ENCODE measurements around the gene ASCL2. TPM values are rescaled to one million over a fixed set of nuclear protein-coding genes. Genes with fewer than 3 reads are reported as not detected.

Gene ASCL2
- total RNA-seq, 4 donors from 2014 or later = 21.9 to 43.6 (median 29.3) TPM

DNA sequence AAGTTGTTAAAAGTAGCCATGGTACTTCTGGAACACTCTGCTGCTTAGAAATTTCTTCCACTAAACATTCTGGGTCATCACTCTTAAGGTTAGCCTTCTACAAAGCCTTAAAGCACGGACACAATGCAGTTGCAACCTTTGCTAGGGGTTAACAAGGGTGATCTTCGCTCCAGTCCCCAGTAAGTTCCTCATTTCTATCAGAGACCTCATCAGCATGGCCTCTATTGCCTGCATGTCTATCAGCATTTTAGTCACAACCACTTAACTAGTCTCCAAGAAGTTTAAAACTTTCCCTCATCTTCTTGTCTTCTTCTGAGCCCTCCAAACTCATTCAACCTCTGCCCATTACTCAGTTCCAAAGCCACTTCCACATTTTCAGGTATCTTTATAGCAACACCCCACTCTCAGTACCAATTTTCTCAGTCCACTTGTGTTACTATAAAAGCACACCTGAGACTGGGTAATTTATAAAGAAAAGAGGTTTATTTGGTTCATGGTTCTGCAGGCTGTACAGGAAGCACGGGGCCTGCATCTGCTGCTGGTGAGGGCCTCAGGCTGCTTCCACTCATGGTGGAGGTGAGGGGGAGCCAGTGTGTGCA is 50.1 kb downstream of the ASCL2 start:
- intact Hi-C loops (cut with DNase I; ENCODE audit: low total_unique reads) = no loop called here
- 74 to 80% methylated on average over 3 of the region's 3 CpGs for WGBS, 2 donors
- H3K4me3 ChIP-seq (ENCODE audit: low read depth, poor library complexity, severe bottlenecking) = no peak overlapping the region

DNA sequence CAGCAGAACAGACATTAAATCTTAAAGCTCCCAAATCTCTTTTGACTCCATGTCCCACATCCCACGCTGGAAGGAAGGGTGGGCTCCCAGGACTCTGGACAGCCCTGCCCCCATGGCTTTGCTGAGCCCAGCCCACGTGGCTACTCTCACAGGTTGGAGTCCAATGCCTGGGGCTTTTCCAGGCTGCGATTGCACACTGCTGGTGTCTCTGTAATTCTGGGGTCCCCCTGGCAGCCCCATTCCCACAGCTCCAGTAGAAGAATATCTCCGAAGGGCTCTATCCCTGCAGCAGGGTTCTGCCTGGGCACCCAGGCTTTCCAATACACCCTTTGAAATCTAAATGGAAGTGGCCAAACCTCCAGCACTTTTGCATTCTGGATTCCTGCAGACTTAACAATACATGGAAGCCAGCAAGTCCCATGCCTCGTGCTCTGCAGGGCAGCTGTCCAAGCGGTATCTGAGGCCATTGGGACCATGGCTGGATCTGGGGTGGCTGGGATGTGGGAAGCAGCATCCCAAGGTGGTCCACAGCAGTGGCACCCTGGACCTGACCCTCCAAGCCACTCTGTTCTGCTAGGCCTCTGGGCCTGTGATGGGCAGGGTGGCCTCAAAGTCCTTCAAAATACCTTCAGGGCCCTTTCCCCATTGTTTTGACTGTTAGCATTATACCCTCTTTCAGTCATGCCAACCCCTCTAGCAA is 50.9 kb downstream of the ASCL2 start:
- TF ChIP-seq POLR2A (IDR thresholded peaks at IDR 0.05) = no peak
- TF ChIP-seq, protein P1, sequence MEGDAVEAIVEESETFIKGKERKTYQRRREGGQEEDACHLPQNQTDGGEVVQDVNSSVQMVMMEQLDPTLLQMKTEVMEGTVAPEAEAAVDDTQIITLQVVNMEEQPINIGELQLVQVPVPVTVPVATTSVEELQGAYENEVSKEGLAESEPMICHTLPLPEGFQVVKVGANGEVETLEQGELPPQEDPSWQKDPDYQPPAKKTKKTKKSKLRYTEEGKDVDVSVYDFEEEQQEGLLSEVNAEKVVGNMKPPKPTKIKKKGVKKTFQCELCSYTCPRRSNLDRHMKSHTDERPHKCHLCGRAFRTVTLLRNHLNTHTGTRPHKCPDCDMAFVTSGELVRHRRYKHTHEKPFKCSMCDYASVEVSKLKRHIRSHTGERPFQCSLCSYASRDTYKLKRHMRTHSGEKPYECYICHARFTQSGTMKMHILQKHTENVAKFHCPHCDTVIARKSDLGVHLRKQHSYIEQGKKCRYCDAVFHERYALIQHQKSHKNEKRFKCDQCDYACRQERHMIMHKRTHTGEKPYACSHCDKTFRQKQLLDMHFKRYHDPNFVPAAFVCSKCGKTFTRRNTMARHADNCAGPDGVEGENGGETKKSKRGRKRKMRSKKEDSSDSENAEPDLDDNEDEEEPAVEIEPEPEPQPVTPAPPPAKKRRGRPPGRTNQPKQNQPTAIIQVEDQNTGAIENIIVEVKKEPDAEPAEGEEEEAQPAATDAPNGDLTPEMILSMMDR (IDR thresholded peaks at IDR 0.05) = no peak
- no peak overlapping the region for H3K4me3 ChIP-seq (ENCODE audit: low read depth, poor library complexity, severe bottlenecking)
- 84 to 88% methylated on average over 5 to 6 of the region's 6 CpGs for WGBS, 2 donors
- intact Hi-C loops (cut with DNase I; ENCODE audit: low total_unique reads) = no loop called here
- DNase-seq (ENCODE audit: low spot score in 2 of 2) = no peak

More for the DNA sequence above, 50.1 kb downstream of the ASCL2 start:
- TF ChIP-seq, protein P1 (IDR thresholded peaks at IDR 0.05) = no peak
- no peak for TF ChIP-seq POLR2A (IDR thresholded peaks at IDR 0.05)
- DNase-seq (ENCODE audit: low spot score in 2 of 2) = no peak

Other genes with a start within 250 kb of the ASCL2 start
- gene IGF2, start 131.2 kb downstream of the ASCL2 start, total RNA-seq = 10 to 100 TPM in 1 of 4 donors, 1 to 10 TPM in 3; 4.5 to 14.7 (median 6.0) TPM
- gene INS, start 109.4 kb downstream of the ASCL2 start, total RNA-seq = not detected
- gene TH, start 98.8 kb downstream of the ASCL2 start, total RNA-seq = under 1 TPM in 2 of 4 donors, not detected in 2; 0.36 to 0.84 TPM
- gene C11orf21, start 31.3 kb upstream of the ASCL2 start, total RNA-seq = 1 to 10 TPM in 1 of 4 donors, under 1 TPM in 3; 0.42 to 1.4 (median 0.65) TPM
- 1 to 10 TPM in 2 of 4 donors, under 1 TPM in 2; 0.30 to 2.4 (median 1.5) TPM for gene TSPAN32, start 31.4 kb upstream of the ASCL2 start, total RNA-seq
- gene CD81, start 106.7 kb upstream of the ASCL2 start, total RNA-seq = 100 to 1,000 TPM; 189 to 337 (median 250) TPM
- 10 to 100 TPM; 45.6 to 58.7 (median 55.8) TPM for gene TSSC4, start 130.2 kb upstream of the ASCL2 start, total RNA-seq
- not detected for gene TRPM5, start 173.9 kb upstream of the ASCL2 start, total RNA-seq
- 1 to 10 TPM in 3 of 4 donors, under 1 TPM in 1; 0.81 to 2.2 (median 1.6) TPM for gene KCNQ1, start 174.4 kb upstream of the ASCL2 start, total RNA-seq